ENCODE measurements around the gene LRPAP1. TPM values are rescaled to one million over a fixed set of nuclear protein-coding genes. Genes with fewer than 3 reads are reported as not detected.
A peak's percentile ranks its signal among the peaks of the same experiment; 100 is the strongest.
"Not testable (repeated sequence)": the region's sequence is repeated elsewhere in the genome, so short reads cannot be mapped to it uniquely, and the experiment has no call there.

Gene LRPAP1
- total and polyA plus RNA-seq, 12 donors, result 49.9 to 418 (median 345) TPM

GRCh38 chr4:3575426-3576369 lies 43.5 kb upstream of the LRPAP1 start:
- H3K36me3 ChIP-seq; H3K4me3 ChIP-seq; DNase-seq; H3K9me3 ChIP-seq; H3K4me1 ChIP-seq; H3K27ac ChIP-seq; intact Hi-C loops (cut with DNase I): not testable (repeated sequence)
- H3K27me3 ChIP-seq, result peaks cover 0 to 24% (median 6%) of the 10 kb centered on the region in 7 donors
- ATAC-seq, result peak in 1 of 8 donors; percentile 25
- 80% methylated on average over 18 to 19 of the region's 19 CpGs for WGBS, 2 donors

DNA sequence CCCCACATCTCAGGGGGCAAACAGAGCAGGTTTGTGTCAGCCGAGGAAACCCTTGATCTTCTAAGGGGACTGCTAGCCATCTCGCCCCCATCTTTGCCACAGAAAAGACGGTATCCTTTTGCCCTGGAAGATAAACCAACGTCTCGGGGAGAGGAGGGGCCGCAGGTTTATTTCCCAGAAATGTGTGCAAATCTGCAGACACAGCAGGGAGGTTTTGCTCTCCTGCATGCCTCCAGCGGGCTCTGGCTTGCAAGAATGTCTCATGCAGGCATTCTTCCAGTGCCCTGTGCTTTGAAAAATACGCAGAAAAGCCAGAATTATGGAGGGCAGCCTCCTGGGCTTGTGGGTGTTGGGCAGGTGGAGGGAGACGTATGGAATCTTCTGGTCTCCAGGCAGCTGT lies 42.6 kb upstream of the LRPAP1 start:
- H3K4me3 ChIP-seq; ATAC-seq; intact Hi-C loops (cut with DNase I); DNase-seq; H3K9me3 ChIP-seq; H3K27ac ChIP-seq; H3K4me1 ChIP-seq; H3K36me3 ChIP-seq: not testable (repeated sequence)
- 80 to 82% methylated on average over 9 of the region's 9 CpGs for WGBS, 2 donors
- H3K27me3 ChIP-seq, result peaks cover 0 to 25% (median 6%) of the 10 kb centered on the region in 7 donors

DNA sequence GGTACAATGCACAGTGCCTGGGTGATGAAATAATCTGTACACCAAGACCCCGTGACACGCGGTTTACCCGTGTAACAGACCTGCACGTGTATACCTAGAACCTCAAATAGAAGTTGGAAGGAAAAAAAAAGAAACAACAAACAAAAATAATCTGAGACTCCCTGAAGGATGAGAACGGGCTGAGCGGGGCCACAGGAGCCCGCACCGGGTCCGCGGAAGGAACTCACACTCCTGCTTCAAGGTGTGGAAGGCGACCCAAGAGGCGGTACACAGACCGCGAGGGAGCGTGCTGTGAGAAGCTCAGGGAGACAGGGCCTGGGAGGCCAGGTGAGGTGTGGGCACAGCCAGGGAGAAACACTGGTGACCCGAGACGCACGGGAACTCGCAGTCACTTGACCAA lies 42.1 kb upstream of the LRPAP1 start:
- intact Hi-C loops (cut with DNase I); ATAC-seq; DNase-seq; H3K4me3 ChIP-seq; H3K27ac ChIP-seq; H3K36me3 ChIP-seq; H3K9me3 ChIP-seq; H3K4me1 ChIP-seq: not testable (repeated sequence)
- WGBS, 2 donors, result 91 to 93% methylated on average over 20 of the region's 20 CpGs
- H3K27me3 ChIP-seq, result peaks cover 0 to 25% (median 6%) of the 10 kb centered on the region in 7 donors

DNA sequence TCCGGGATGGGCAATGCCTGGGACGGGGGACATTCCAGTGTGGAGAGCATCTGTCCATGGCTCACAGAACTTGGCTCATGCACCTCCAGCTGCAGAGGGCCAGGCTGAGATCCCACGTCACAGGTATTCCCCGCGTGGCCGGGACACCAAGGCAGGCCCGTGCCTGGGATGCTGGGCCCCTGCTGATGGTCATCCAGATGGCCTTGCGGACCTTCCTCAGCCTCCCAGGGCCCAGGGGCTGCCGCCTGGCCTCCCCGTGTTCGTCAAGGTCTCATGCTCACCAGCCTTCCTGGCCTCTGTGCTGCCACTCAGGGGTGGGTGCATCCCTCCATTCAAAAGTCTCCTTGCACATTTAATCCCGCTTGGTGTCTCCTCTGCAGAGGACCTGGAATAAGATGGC lies 40.9 kb upstream of the LRPAP1 start:
- no peaks in the 10 kb centered on the region for H3K36me3 ChIP-seq
- 87 to 88% methylated on average over 12 of the region's 12 CpGs for WGBS, 2 donors
- no peak overlapping the region for H3K27ac ChIP-seq
- no peaks in the 10 kb centered on the region for H3K4me1 ChIP-seq
- no peak overlapping the region for H3K4me3 ChIP-seq
- intact Hi-C loops (cut with DNase I), result no loop called here
- peaks cover 0 to 25% (median 6%) of the 10 kb centered on the region in 7 donors for H3K27me3 ChIP-seq
- H3K9me3 ChIP-seq, result no peaks in the 10 kb centered on the region
- ATAC-seq, result no peak
- no peak for DNase-seq
- TF ChIP-seq, protein P1, sequence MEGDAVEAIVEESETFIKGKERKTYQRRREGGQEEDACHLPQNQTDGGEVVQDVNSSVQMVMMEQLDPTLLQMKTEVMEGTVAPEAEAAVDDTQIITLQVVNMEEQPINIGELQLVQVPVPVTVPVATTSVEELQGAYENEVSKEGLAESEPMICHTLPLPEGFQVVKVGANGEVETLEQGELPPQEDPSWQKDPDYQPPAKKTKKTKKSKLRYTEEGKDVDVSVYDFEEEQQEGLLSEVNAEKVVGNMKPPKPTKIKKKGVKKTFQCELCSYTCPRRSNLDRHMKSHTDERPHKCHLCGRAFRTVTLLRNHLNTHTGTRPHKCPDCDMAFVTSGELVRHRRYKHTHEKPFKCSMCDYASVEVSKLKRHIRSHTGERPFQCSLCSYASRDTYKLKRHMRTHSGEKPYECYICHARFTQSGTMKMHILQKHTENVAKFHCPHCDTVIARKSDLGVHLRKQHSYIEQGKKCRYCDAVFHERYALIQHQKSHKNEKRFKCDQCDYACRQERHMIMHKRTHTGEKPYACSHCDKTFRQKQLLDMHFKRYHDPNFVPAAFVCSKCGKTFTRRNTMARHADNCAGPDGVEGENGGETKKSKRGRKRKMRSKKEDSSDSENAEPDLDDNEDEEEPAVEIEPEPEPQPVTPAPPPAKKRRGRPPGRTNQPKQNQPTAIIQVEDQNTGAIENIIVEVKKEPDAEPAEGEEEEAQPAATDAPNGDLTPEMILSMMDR (IDR thresholded peaks at IDR 0.05), result no peak

GRCh38 chr4:3572363-3572762 lies 40.1 kb upstream of the LRPAP1 start:
- no peaks in the 10 kb centered on the region for H3K9me3 ChIP-seq
- TF ChIP-seq, protein P1 (IDR thresholded peaks at IDR 0.05), result no peak
- no peak overlapping the region for H3K4me3 ChIP-seq
- H3K27me3 ChIP-seq, result peaks cover 0 to 25% (median 6%) of the 10 kb centered on the region in 7 donors
- intact Hi-C loops (cut with DNase I), result no loop called here
- ATAC-seq, result no peak
- no peaks in the 10 kb centered on the region for H3K36me3 ChIP-seq
- DNase-seq, result no peak
- H3K4me1 ChIP-seq, result no peaks in the 10 kb centered on the region
- 61 to 64% methylated on average over 13 of the region's 13 CpGs for WGBS, 2 donors
- no peak overlapping the region for H3K27ac ChIP-seq

- no peaks in the 10 kb centered on the region for H3K9me3 ChIP-seq
- no peak for ATAC-seq
- H3K36me3 ChIP-seq, result no peaks in the 10 kb centered on the region
- peaks cover 0 to 25% (median 6%) of the 10 kb centered on the region in 7 donors for H3K27me3 ChIP-seq
- H3K4me1 ChIP-seq, result no peaks in the 10 kb centered on the region
- H3K4me3 ChIP-seq, result no peak overlapping the region
- WGBS, 2 donors, result 85 to 88% methylated on average over 11 of the region's 11 CpGs
- H3K27ac ChIP-seq, result no peak overlapping the region
- intact Hi-C loops (cut with DNase I), result no loop called here
- no peak for DNase-seq
- TF ChIP-seq, protein P1 (IDR thresholded peaks at IDR 0.05), result no peak
Measured at GRCh38 chr4:3571921-3572320, 39.7 kb upstream of the LRPAP1 start.

- ATAC-seq; H3K9me3 ChIP-seq; H3K4me1 ChIP-seq; DNase-seq; H3K4me3 ChIP-seq; H3K27ac ChIP-seq; intact Hi-C loops (cut with DNase I); H3K36me3 ChIP-seq: not testable (repeated sequence)
- peaks cover 0 to 25% (median 6%) of the 10 kb centered on the region in 7 donors for H3K27me3 ChIP-seq
- 33 to 46% methylated on average over 15 of the region's 15 CpGs for WGBS, 2 donors
Measured at GRCh38 chr4:3570923-3571322, 38.7 kb upstream of the LRPAP1 start.

- H3K27ac ChIP-seq, DNase-seq, H3K36me3 ChIP-seq, H3K4me3 ChIP-seq, H3K4me1 ChIP-seq, ATAC-seq, H3K9me3 ChIP-seq: not testable (repeated sequence)
- intact Hi-C loops (cut with DNase I), result loop anchor here in 1 of 10 donors (10.0 kb wide), 1 partner anchor 315 kb away; no protein-coding TSS in a partner anchor
- peaks cover 0 to 25% (median 6%) of the 10 kb centered on the region in 7 donors for H3K27me3 ChIP-seq
- WGBS, 2 donors, result 79 to 87% methylated on average over 15 of the region's 15 CpGs
Measured at GRCh38 chr4:3569611-3570010, 37.4 kb upstream of the LRPAP1 start.

All from heart right ventricle (tissue), 16 donors.